Measurements from ENCODE around the gene STBD1.
"Not testable (repeated sequence)": the region's sequence is repeated elsewhere in the genome, so short reads cannot be mapped to it uniquely, and the experiment has no call there.

STBD1 gene

GRCh38 chr4:76283900-76284299 is 22.6 kb upstream of the STBD1 start:
- no peak overlapping the region for H3K4me3 ChIP-seq (ENCODE audit: low read length)
- H3K79me2 ChIP-seq (ENCODE audit: low read length), result no peaks in the 10 kb centered on the region
- no peaks in the 10 kb centered on the region for H3K9me3 ChIP-seq (ENCODE audit: insufficient read depth, low read length)
- peaks cover under 1% of the 10 kb centered on the region; the same call in 1 of the 2 replicates for H3K27me3 ChIP-seq (ENCODE audit: low read depth, low read length)
- no peaks in the 10 kb centered on the region for H3K36me3 ChIP-seq (replicated peaks; ENCODE audit: low read depth, low read length)
- TF ChIP-seq EZH2phosphoT487 (IDR thresholded peaks at IDR 0.05; ENCODE audit: low read depth) (no peak), CTCF (IDR thresholded peaks at IDR 0.05; ENCODE audit: low read depth, low read length) (no peak)
- no peak overlapping the region for H3K27ac ChIP-seq (ENCODE audit: low read length)
- H4K20me1 ChIP-seq (ENCODE audit: insufficient read depth, low read length), result no peaks in the 10 kb centered on the region
- no peaks in the 10 kb centered on the region for H3K4me1 ChIP-seq (ENCODE audit: low read length)
- no peak overlapping the region for H3K4me2 ChIP-seq (ENCODE audit: low read length)
- H3K9ac ChIP-seq (ENCODE audit: low read length), result no peak overlapping the region
- H2AFZ ChIP-seq (ENCODE audit: low read depth, low read length), result no peak overlapping the region

DNA sequence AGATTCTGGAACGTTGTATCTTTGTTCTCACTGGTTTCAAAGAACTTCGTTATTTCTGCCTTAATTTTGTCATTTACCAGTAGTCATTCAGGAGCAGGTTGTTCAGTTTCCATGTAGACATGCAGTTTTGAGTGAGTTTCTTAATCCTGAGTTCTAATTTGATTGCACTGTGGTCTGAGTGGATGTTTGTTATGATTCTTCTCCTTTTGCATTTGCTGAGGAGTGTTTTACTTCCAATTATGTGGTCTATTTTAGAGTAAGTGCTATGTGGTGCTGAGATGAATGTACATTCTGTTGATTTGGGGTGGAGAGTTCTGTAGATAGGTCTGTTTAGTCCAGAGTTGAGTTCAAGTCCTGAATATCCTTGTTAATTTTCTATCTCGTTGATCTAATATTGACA is 18.7 kb upstream of the STBD1 start:
- H3K9ac ChIP-seq (ENCODE audit: low read length); H2AFZ ChIP-seq (ENCODE audit: low read depth, low read length); H3K4me3 ChIP-seq (ENCODE audit: low read length); H3K79me2 ChIP-seq (ENCODE audit: low read length); H3K27ac ChIP-seq (ENCODE audit: low read length); H3K27me3 ChIP-seq (ENCODE audit: low read depth, low read length); H3K4me2 ChIP-seq (ENCODE audit: low read length); H3K9me3 ChIP-seq (ENCODE audit: insufficient read depth, low read length); H3K36me3 ChIP-seq (replicated peaks; ENCODE audit: low read depth, low read length); H3K4me1 ChIP-seq (ENCODE audit: low read length); H4K20me1 ChIP-seq (ENCODE audit: insufficient read depth, low read length): not testable (repeated sequence)

- H3K27ac ChIP-seq (ENCODE audit: low read length), result no peak overlapping the region
- H3K9ac ChIP-seq (ENCODE audit: low read length), result no peak overlapping the region
- TF ChIP-seq CTCF (IDR thresholded peaks at IDR 0.05; ENCODE audit: low read depth, low read length) (no peak), EZH2phosphoT487 (IDR thresholded peaks at IDR 0.05; ENCODE audit: low read depth) (no peak)
- no peak overlapping the region for H3K4me3 ChIP-seq (ENCODE audit: low read length)
- H3K36me3 ChIP-seq (replicated peaks; ENCODE audit: low read depth, low read length), result peaks cover 6% of the 10 kb centered on the region
- no peaks in the 10 kb centered on the region for H3K27me3 ChIP-seq (ENCODE audit: low read depth, low read length)
- H3K4me2 ChIP-seq (ENCODE audit: low read length), result no peak overlapping the region
- peaks cover 9% of the 10 kb centered on the region for H3K9me3 ChIP-seq (ENCODE audit: insufficient read depth, low read length)
- H2AFZ ChIP-seq (ENCODE audit: low read depth, low read length), result no peak overlapping the region
- peaks cover 10% of the 10 kb centered on the region for H3K4me1 ChIP-seq (ENCODE audit: low read length)
- no peaks in the 10 kb centered on the region for H3K79me2 ChIP-seq (ENCODE audit: low read length)
- H4K20me1 ChIP-seq (ENCODE audit: insufficient read depth, low read length), result no peaks in the 10 kb centered on the region
Observed at GRCh38 chr4:76292730-76293129, 13.8 kb upstream of the STBD1 start.

GRCh38 chr4:76293772-76294171 is 12.8 kb upstream of the STBD1 start:
- TF ChIP-seq EZH2phosphoT487 (IDR thresholded peaks at IDR 0.05; ENCODE audit: low read depth), result no peak
- no peak for TF ChIP-seq CTCF (IDR thresholded peaks at IDR 0.05; ENCODE audit: low read depth, low read length)
- Histone ChIP-seq H3K36me3 (replicated peaks; ENCODE audit: low read depth, low read length) (peaks cover 9% of the 10 kb centered on the region), H3K27ac (ENCODE audit: low read length) (no peak overlapping the region), H3K9ac (ENCODE audit: low read length) (no peak overlapping the region), H3K9me3 (ENCODE audit: insufficient read depth, low read length) (peaks cover 10% of the 10 kb centered on the region), H3K4me2 (ENCODE audit: low read length) (no peak overlapping the region), H3K79me2 (ENCODE audit: low read length) (no peaks in the 10 kb centered on the region), H3K27me3 (ENCODE audit: low read depth, low read length) (no peaks in the 10 kb centered on the region), H2AFZ (ENCODE audit: low read depth, low read length) (no peak overlapping the region), H4K20me1 (ENCODE audit: insufficient read depth, low read length) (no peaks in the 10 kb centered on the region), H3K4me3 (ENCODE audit: low read length) (no peak overlapping the region), H3K4me1 (ENCODE audit: low read length) (peaks cover 10% of the 10 kb centered on the region)

GRCh38 chr4:76296286-76296820 is 10.2 kb upstream of the STBD1 start:
- Histone ChIP-seq H3K4me2 (ENCODE audit: low read length) (no peak overlapping the region), H3K9me3 (ENCODE audit: insufficient read depth, low read length) (peaks cover 10% of the 10 kb centered on the region), H3K4me3 (ENCODE audit: low read length) (no peak overlapping the region), H3K79me2 (ENCODE audit: low read length) (no peaks in the 10 kb centered on the region), H3K36me3 (replicated peaks; ENCODE audit: low read depth, low read length) (peaks cover 12% of the 10 kb centered on the region), H3K27ac (ENCODE audit: low read length) (no peak overlapping the region), H3K9ac (ENCODE audit: low read length) (no peak overlapping the region), H4K20me1 (ENCODE audit: insufficient read depth, low read length) (no peaks in the 10 kb centered on the region), H3K27me3 (ENCODE audit: low read depth, low read length) (no peaks in the 10 kb centered on the region), H2AFZ (ENCODE audit: low read depth, low read length) (no peak overlapping the region), H3K4me1 (ENCODE audit: low read length) (peaks cover 34% of the 10 kb centered on the region)
- TF ChIP-seq EZH2phosphoT487 (IDR thresholded peaks at IDR 0.05; ENCODE audit: low read depth) (no peak), CTCF (IDR thresholded peaks at IDR 0.05; ENCODE audit: low read depth, low read length) (no peak)
